ENCODE data around the gene CAMK1D.
"Not testable (repeated sequence)": the region's sequence is repeated elsewhere in the genome, so short reads cannot be mapped to it uniquely, and the experiment has no call there.

The CAMK1D gene

GRCh38 chr10:12351889-12352288, 2.5 kb downstream of the CAMK1D start:
- TF ChIP-seq CTCF (conservative IDR thresholded peaks at IDR 0.05), result no peak
- no peak overlapping the region for H3K27ac ChIP-seq

DNA sequence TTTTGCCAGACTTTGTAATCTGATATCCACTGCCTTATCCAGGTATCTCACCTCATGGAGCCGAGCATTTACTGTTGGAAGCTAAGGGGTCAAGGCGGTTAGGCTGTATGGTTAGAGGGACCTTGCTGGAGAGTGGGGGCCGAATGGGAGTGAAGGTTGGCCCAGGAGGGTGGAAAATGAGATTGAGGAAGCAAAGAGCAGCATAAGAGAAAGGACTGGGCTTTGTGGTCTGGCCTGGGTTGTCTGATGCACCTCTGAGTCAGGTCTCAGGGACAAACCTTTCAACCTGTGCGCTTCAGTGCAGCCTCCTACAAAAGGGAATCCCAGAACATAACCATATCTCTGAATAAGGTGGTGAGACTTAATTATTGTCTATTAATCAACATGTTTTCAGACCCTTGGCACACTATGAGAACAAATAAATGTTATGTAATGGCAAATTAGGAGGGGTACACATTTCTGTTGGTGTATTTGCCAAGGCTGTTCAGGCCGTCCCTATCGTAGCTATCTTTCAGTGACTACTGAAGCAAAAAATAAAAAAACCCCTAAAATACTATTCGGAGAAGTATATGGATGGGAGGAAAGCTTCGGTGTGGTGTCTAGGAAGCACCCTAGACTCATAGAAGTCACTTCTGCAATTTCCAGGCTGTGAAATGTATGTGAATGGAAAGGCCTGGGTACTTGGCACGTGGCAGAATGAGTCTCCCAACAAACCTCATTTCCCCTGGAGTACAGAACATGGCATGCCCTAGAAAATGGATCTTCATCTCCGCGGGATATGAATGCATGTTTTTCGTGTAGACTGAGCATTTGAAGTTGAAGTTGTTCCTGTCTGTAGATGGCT, 4.3 kb downstream of the CAMK1D start:
- H3K27ac ChIP-seq, result no peak overlapping the region
- no peak for TF ChIP-seq CTCF (conservative IDR thresholded peaks at IDR 0.05)

- not testable (repeated sequence) for H3K27ac ChIP-seq
These were observed 5.3 kb downstream of the CAMK1D start for GRCh38 chr10:12354696-12355095.

GRCh38 chr10:12355384-12355783, 6.0 kb downstream of the CAMK1D start:
- no peak for TF ChIP-seq CTCF (conservative IDR thresholded peaks at IDR 0.05)
- no peak overlapping the region for H3K27ac ChIP-seq

DNA sequence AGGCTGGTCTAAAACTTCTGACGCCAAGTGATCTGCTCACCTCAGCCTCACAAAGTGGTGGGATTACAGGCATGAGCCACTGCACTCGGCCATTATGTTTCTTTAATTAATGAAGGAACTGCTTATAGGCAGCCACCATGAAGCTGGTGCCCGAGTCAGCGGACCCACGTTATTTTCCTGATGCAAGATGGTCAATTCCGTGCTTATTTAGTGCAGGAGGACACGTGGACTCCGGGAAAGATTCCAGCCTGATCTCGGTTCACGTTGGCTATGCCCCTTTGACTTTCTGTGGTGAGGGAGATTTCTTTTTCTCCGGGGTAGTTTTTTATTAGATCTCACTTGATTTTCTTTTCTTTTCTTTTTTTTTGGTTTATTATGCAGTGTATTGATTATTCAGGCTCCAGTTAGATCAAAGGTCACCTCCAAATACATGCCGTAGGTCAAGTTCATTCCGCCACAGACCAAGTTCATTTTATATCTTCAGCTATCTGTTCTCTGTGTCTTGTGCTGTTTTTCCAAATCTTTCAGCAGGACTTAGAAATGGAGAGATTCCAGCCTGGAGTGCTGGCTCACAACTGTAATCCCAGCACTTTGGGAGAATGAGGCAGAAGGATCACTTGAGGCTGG, 8.3 kb downstream of the CAMK1D start:
- H3K27ac ChIP-seq, result no peak overlapping the region
- no peak for TF ChIP-seq CTCF (conservative IDR thresholded peaks at IDR 0.05)

GRCh38 chr10:12358863-12359564, 9.7 kb downstream of the CAMK1D start:
- TF ChIP-seq CTCF (conservative IDR thresholded peaks at IDR 0.05), result no peak
- no peak overlapping the region for H3K27ac ChIP-seq

DNA sequence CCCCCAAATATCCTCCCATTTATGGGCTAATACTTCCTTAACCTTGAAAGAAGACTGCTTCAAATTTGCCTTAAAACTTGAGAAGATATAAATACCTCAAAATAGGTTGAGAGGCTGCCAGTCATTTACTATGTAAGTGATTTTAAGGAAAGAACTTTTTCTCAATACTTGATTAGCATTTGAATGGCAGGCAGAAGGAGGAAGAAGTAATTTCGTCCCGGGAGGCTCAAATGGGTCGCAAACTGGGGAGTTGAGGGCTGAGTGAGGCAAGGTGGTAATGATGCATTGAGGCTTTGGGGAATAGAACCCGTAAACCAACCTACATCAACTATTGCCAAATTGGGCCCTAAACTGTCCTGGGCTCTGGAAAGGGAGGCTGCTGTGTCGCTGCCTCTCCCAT, 11.1 kb downstream of the CAMK1D start:
- no peak for TF ChIP-seq CTCF (conservative IDR thresholded peaks at IDR 0.05)
- H3K27ac ChIP-seq, result no peak overlapping the region

- H3K27ac ChIP-seq, result not testable (repeated sequence)
These were observed 11.8 kb downstream of the CAMK1D start for GRCh38 chr10:12361115-12361514.

Measured in VCaP (cell line).